ENCODE measurements around the gene C21orf58.
"Not testable (repeated sequence)": the region's sequence is repeated elsewhere in the genome, so short reads cannot be mapped to it uniquely, and the experiment has no call there.

Gene C21orf58

GRCh38 chr21:46323710-46324389 is at the start of gene C21orf58, which contains the start of gene PCNT:
Gene C21orf58, minus strand, starts transcription at chr21:46323870. Its CDS starts 1,132 bp downstream, at chr21:46322738.
Gene PCNT, plus strand, starts transcription at chr21:46324156. Its CDS starts 73 bp downstream, at chr21:46324229.
- in situ Hi-C loops (cut with HindIII; ENCODE audit: low pct_ligation_motif_present, low pct_unique_long_range_greater_than_20kb, low sequenced_read_pairs): no loop called here
- peak; percentile 93 for DNase-seq

DNA sequence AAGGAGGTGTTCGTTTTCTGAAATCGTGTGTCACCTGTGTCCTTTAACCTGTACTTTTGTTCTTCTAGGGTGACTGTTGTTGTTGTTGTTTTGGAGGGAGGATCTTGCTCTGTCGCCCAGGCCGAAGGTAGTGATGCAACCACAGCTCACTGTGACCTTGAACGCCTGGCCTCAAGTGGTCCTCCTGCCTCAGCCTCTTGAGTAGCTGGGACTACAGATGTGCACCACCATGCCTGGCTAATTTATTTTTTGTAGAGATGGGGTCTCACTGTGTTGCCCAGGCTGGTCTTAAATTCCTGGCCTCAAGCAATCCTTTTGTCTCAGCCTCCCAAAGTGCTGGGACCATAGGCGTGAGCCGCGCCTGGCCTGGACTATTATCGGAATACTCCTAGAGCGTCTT is 49.3 kb upstream of the C21orf58 start:
- in situ Hi-C loops (cut with HindIII; ENCODE audit: low pct_ligation_motif_present, low pct_unique_long_range_greater_than_20kb, low sequenced_read_pairs); DNase-seq: not testable (repeated sequence)

GRCh38 chr21:46372014-46372485 is 48.4 kb upstream of the C21orf58 start:
- DNase-seq: no peak
- in situ Hi-C loops (cut with HindIII; ENCODE audit: low pct_ligation_motif_present, low pct_unique_long_range_greater_than_20kb, low sequenced_read_pairs): no loop called here

DNA sequence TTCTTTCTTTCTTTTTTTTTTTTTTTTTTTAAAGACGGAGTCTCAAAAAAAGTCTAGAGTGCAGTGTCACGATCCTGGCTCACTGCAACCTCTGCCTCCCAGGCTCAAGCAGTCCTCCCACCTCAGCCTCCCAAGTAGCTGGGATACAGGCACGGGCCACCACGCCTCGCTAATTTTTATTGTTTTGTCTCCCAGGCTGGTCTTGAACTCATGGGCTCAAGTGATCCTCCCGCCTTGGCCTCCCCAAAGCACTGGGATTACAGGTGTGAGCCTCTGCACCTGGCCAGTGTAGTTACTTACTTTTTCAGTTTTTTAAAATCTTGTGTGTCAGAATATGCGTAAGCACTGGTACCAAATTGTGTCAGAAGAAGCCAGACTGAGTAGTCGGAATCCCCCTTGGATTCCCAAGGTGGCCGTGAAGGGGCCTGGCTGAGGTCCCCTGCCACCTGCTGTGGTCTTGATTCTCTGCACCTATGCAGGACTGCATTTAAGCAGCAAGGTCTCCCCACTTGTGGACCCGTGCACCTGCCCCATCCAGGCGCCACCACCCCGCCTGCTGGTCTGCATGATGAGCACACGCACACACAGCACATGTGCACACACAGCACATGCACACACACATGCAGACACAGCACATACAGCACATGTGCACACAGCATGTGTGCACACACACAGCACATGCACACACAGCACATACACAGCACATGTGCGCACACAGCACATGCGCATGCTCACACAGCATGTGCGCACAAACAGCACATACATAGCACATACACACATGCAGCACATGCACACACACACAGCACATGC is 47.7 kb upstream of the C21orf58 start:
- no peak for DNase-seq
- in situ Hi-C loops (cut with HindIII; ENCODE audit: low pct_ligation_motif_present, low pct_unique_long_range_greater_than_20kb, low sequenced_read_pairs): no loop called here

DNA sequence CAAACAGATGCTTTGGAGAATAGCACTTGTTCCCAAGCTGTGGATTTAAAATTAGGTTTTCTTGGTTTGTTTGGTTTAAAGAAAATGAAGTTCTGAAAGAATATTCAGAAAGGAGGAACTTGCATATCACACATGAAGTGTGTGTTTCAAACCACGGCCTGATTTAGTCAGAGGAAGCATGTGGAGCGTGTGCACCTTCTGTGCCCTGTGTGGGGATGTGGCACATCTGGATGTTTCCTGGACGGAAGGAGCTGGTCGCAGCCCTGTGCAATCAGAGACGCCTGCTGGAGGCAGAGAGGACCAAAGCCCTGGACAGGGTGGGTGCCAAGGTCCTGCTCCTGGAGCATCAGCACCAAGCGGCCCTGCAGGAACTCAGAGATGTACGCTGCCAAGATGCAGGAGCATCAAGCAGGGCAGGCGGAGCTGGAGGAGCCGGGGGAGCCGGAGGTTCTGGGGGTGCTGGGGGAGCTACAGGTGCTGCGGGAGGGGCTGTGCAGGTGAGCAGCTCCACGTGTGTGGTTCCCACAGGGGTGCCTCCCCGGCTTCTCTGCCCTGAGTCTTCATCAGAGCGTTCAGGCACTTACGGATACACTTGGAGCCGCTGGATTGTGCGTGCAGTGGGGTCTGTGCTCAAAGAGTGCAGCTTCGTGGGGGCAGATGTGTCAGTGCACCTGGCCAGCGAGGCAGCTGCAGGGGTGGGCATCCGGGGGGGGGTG is 46.0 kb upstream of the C21orf58 start:
- in situ Hi-C loops (cut with HindIII; ENCODE audit: low pct_ligation_motif_present, low pct_unique_long_range_greater_than_20kb, low sequenced_read_pairs): no loop called here
- DNase-seq: no peak

DNA sequence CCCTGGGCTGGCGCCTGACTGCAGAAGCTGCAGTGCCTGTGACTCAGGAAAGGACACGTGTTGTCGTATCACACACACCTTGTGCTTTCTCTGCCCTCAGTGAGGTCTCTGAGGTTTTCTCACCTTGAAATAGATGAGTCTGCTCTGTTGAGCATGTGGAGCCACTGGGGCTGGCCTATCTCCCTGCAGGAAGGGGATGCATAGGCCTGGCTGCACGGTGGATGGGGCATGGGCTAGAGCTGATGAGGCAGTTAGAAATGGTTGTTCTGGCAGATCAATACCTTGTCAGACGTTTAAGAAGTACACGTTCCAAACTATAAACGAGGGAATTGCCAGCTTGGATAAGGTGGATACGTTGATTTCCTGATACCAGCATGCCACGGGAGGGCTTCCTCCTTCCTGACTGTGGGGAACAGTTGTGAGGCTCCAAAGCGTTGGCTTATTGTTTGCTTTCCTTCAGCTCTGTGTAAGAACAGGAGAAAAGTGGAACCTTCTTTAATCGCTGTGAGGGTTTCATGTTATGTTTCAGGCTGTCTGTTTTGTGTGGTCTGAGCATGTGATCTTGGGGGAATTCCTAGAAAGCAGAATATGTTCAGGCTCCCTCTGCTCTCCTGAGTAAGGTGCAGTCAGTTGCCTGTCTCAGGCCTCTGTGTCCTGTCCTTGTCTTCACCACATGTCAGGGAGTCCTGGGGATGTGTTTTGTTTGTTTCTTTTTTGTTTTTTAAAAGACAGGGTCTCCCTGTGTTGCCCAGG is 45.0 kb upstream of the C21orf58 start:
- no peak for DNase-seq
- in situ Hi-C loops (cut with HindIII; ENCODE audit: low pct_ligation_motif_present, low pct_unique_long_range_greater_than_20kb, low sequenced_read_pairs): no loop called here

DNA sequence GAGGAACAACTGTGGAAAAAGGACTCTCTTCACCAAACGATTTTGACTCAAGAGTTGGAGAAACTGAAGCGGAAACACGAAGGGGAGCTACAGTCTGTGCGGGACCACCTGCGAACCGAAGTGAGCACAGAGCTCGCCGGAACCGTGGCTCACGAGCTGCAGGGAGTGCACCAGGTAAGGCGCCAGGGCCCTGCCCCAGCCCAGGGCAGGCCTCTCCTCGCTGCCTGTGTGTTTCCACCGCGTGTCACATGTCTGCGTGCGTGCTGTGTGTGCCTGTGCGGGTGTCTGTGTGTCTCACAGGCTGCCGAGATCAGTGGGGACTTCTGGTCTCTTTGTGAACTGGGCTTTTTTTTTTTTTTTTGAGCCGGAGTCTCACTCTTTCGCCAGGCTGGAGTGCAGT is 43.3 kb upstream of the C21orf58 start:
- DNase-seq: no peak
- in situ Hi-C loops (cut with HindIII; ENCODE audit: low pct_ligation_motif_present, low pct_unique_long_range_greater_than_20kb, low sequenced_read_pairs): no loop called here

- in situ Hi-C loops (cut with HindIII; ENCODE audit: low pct_ligation_motif_present, low pct_unique_long_range_greater_than_20kb, low sequenced_read_pairs): no loop called here
- no peak for DNase-seq
Observed at GRCh38 chr21:46366561-46366960, 42.9 kb upstream of the C21orf58 start.

- in situ Hi-C loops (cut with HindIII; ENCODE audit: low pct_ligation_motif_present, low pct_unique_long_range_greater_than_20kb, low sequenced_read_pairs): no loop called here
- DNase-seq: no peak
Observed at GRCh38 chr21:46366091-46366490, 42.4 kb upstream of the C21orf58 start.

GRCh38 chr21:46363698-46364097 is 40.0 kb upstream of the C21orf58 start:
- no peak for DNase-seq
- in situ Hi-C loops (cut with HindIII; ENCODE audit: low pct_ligation_motif_present, low pct_unique_long_range_greater_than_20kb, low sequenced_read_pairs): no loop called here

DNA sequence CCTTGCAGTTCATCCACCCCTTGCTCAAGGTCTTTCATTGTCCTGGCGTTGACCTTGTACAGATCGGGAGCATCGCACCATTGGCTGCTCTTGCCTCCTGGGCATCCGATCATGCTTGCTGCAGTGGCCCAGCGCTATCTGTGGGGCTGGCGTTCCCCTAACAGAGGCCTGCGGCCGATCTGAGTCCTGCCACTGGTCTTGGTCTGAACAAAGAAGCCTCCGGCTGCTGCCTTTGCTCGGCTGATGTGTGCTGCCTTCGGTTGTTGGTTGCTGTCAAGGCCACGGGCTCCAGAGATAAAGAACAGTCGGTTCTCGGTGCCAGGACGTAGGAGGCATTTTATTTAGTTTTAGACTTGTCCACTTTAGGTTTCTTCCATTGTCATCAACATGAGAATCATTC is 39.3 kb upstream of the C21orf58 start:
- in situ Hi-C loops (cut with HindIII; ENCODE audit: low pct_ligation_motif_present, low pct_unique_long_range_greater_than_20kb, low sequenced_read_pairs): no loop called here

GRCh38 chr21:46361935-46362334 is 38.3 kb upstream of the C21orf58 start:
- no peak for DNase-seq
- in situ Hi-C loops (cut with HindIII; ENCODE audit: low pct_ligation_motif_present, low pct_unique_long_range_greater_than_20kb, low sequenced_read_pairs): no loop called here

More for the DNA sequence above, 39.3 kb upstream of the C21orf58 start:
- DNase-seq: no peak

GRCh38 chr21:46361176-46361575 is 37.5 kb upstream of the C21orf58 start:
- in situ Hi-C loops (cut with HindIII; ENCODE audit: low pct_ligation_motif_present, low pct_unique_long_range_greater_than_20kb, low sequenced_read_pairs): no loop called here
- DNase-seq: no peak

DNA sequence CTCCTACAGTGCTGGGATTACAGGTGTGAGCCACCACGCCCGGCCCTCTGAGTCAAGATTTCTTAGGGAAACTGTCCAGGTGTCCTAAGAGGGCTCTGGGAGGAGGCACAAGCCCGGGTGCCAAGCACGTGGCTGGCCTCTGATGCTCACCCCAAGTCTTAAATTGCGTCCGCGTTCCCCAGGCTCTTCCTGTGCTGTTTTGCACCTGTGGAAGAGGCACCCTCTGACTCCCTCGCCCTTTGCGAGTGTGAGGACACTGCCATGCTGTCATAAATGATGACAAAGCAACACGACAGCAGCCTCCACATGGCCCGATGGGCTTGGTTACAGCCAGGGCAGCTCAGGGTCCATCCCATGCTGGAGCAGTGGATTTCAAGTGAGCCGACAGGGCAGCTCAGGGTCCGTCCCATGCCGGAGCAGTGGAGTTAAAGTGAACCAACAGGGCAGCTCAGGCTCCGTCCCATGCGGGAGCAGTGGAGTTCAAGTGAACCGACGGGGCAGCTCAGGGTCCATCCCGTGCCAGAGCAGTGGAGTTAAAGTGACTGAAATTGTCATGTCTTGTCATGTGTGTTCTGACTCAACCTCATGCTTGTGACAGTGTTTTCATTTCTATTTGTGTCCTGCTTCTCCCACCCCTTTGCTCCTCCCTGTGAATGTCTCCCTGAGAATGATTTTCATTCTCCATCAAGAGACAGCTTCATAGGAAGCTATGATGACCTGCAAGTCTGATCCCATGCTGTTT is 34.2 kb upstream of the C21orf58 start:
- no peak for DNase-seq
- in situ Hi-C loops (cut with HindIII; ENCODE audit: low pct_ligation_motif_present, low pct_unique_long_range_greater_than_20kb, low sequenced_read_pairs): no loop called here

DNA sequence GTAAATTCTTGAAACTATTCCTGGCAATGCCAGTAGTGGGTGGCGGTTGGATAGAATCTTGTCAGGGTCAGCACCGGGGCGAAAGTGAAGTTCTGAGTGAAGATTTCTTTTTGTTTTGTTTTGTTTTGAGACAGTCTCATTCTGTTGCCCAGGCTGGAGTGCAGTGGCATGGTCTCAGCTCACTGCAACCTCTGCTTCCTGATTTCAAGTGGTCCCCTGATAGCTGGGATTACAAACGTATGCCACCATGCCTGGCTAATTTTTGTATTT is 33.6 kb upstream of the C21orf58 start:
- in situ Hi-C loops (cut with HindIII; ENCODE audit: low pct_ligation_motif_present, low pct_unique_long_range_greater_than_20kb, low sequenced_read_pairs): no loop called here
- DNase-seq: no peak

DNA sequence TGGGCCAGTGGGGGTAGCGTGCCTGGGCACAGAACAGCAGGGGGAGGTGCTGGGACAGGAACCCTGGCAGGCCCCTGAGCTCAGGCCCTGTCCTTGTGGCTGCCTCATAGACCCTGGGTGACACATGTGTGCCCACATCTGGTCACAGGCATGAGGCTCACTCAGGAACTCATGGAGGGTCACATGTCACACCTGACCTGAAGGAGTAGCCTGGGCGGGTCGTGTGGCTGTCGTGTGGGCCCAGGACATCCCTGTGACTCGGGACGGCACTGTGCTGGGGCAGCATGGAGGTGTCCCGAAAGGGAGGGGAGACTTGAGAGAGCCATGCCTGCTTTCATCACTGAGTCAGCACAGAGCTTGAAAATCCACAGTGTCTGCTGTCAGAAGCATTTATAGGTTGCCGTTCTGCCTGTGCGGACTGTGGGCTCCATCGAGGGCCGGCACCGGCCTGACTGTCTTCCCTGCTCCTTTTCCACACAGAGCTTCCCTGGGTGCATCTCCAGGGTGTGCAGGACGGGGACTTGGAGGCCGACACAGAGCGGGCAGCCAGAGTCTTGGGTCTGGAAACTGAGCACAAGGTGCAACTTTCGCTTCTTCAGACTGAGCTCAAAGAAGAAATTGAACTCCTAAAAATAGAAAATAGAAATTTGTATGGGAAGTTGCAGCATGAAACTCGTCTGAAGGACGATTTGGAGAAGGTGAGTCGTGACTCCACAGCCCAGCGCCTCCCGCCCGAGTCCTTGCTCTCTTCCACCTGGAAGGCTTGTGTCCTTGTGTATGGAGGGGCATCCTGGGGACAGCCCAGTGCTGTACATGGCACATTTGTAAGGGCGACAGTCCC is 33.0 kb upstream of the C21orf58 start:
- in situ Hi-C loops (cut with HindIII; ENCODE audit: low pct_ligation_motif_present, low pct_unique_long_range_greater_than_20kb, low sequenced_read_pairs): no loop called here
- no peak for DNase-seq

DNA sequence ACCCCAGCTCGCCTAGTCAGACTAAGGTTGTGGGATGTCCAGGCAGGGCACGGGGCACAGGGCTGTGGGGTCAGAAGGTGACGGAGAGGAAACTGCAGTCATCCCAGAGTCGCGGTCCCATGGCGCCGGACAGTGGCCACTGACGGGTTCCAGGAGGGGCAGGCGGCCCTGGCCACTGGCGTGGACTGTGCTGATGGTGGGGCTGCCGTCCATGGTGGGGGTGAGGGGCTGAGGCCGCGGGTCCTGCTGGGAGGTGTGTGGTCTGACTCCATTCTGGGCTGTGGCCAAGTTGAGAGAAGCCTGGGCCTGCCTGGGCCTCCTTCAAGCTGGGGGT is 32.3 kb upstream of the C21orf58 start:
- in situ Hi-C loops (cut with HindIII; ENCODE audit: low pct_ligation_motif_present, low pct_unique_long_range_greater_than_20kb, low sequenced_read_pairs): no loop called here
- DNase-seq: no peak

Measured in ACHN (cell line).